ENCODE results near the gene TMEM63A.
A peak's percentile ranks its signal among the peaks of the same experiment; 100 is the strongest.
"Not testable (repeated sequence)": the region's sequence is repeated elsewhere in the genome, so short reads cannot be mapped to it uniquely, and the experiment has no call there.

Gene TMEM63A

GRCh38 chr1:225881959-225882693 is at the start of gene TMEM63A:
TSS of gene TMEM63A (minus strand) at chr1:225882380. CDS start at chr1:225877580, 4,800 bp downstream.
- DNase-seq (ENCODE audit: low read depth in 2 of 2): peak; percentile 68 to 77

- DNase-seq (ENCODE audit: low read depth in 2 of 2): no peak
Observed at GRCh38 chr1:225931270-225932136, 49.3 kb upstream of the TMEM63A start.

- no peak for DNase-seq (ENCODE audit: low read depth in 2 of 2)
Observed at GRCh38 chr1:225930566-225930965, 48.4 kb upstream of the TMEM63A start.

GRCh38 chr1:225929462-225929861 is 47.3 kb upstream of the TMEM63A start:
- not testable (repeated sequence) for DNase-seq (ENCODE audit: low read depth in 2 of 2)

GRCh38 chr1:225928186-225929175 is 46.3 kb upstream of the TMEM63A start:
- DNase-seq (ENCODE audit: low read depth in 2 of 2): no peak

GRCh38 chr1:225926551-225927113 is 44.5 kb upstream of the TMEM63A start:
- no peak for DNase-seq (ENCODE audit: low read depth in 2 of 2)

- peak; percentile 81 to 83 for DNase-seq (ENCODE audit: low read depth in 2 of 2)
Observed at GRCh38 chr1:225923692-225924555, 41.7 kb upstream of the TMEM63A start, which contains the start of gene PYCR2. TSS of gene PYCR2 (minus strand) at chr1:225924250. CDS start at chr1:225924110, 140 bp downstream.

GRCh38 chr1:225923381-225923691 is 41.2 kb upstream of the TMEM63A start:
- no peak for DNase-seq (ENCODE audit: low read depth in 2 of 2)

GRCh38 chr1:225921734-225922709 is 39.8 kb upstream of the TMEM63A start:
- no peak for DNase-seq (ENCODE audit: low read depth in 2 of 2)

GRCh38 chr1:225919906-225920305 is 37.7 kb upstream of the TMEM63A start:
- no peak for DNase-seq (ENCODE audit: low read depth in 2 of 2)

- DNase-seq (ENCODE audit: low read depth in 2 of 2): no peak
Observed at GRCh38 chr1:225918280-225918679, 36.1 kb upstream of the TMEM63A start.

GRCh38 chr1:225917536-225917935 is 35.4 kb upstream of the TMEM63A start:
- no peak for DNase-seq (ENCODE audit: low read depth in 2 of 2)

- no peak for DNase-seq (ENCODE audit: low read depth in 2 of 2)
Observed at GRCh38 chr1:225917101-225917500, 34.9 kb upstream of the TMEM63A start.

- DNase-seq (ENCODE audit: low read depth in 2 of 2): no peak
Observed at GRCh38 chr1:225915538-225915991, 33.4 kb upstream of the TMEM63A start.

- no peak for DNase-seq (ENCODE audit: low read depth in 2 of 2)
Observed at GRCh38 chr1:225914947-225915346, 32.8 kb upstream of the TMEM63A start.

GRCh38 chr1:225914391-225914790 is 32.2 kb upstream of the TMEM63A start:
- no peak for DNase-seq (ENCODE audit: low read depth in 2 of 2)

GRCh38 chr1:225911191-225912130 is 29.3 kb upstream of the TMEM63A start:
- peak; percentile 43 to 65 for DNase-seq (ENCODE audit: low read depth in 2 of 2)

GRCh38 chr1:225909477-225909876 is 27.3 kb upstream of the TMEM63A start:
- DNase-seq (ENCODE audit: low read depth in 2 of 2): no peak
